CD14-positive monocyte (primary cell): ENCODE results near the gene DNAH10. TPM values are rescaled to one million over a fixed set of nuclear protein-coding genes. Genes with fewer than 3 reads are reported as not detected.

Experiments used
- DNase-seq, 3 donors: peaks; one replicate each; pipeline ENCODE4 v3.0.0-alpha.2; 2011 to 2022
- H2AFZ ChIP-seq: 2 replicates; pipeline ENCODE4 v1.6.0; 2012; ENCODE audit warnings: mild to moderate bottlenecking, low read depth, low read length, inconsistent platforms; ENCODE audit not compliant: insufficient read depth, poor library complexity, severe bottlenecking
- H3K27ac ChIP-seq, 2 donors: 1 replicate in 1 of 2; 2 replicates in 1 of 2; pipeline ENCODE4 v1.5.1; 2012 to 2013; ENCODE audit warnings: low read length in 2 of 2, control low read depth in 1 of 2, inconsistent platforms in 1 of 2, low read depth in 1 of 2, mild to moderate bottlenecking in 1 of 2
- H3K27me3 ChIP-seq, 2 donors: one replicate each; pipeline versions ENCODE4 v1.6.0 to v1.6.1; 2011 to 2013; ENCODE audit warnings: low read length in 2 of 2; ENCODE audit not compliant: control insufficient read depth in 2 of 2, insufficient read depth in 2 of 2
- H3K36me3 ChIP-seq, 2 donors: replicated peaks in 1 of 2; 1 replicate in 1 of 2; 2 replicates in 1 of 2; pipeline versions ENCODE4 v1.5.1 to v1.6.1; 2012 to 2013; ENCODE audit warnings: low read length in 2 of 2, control low read depth in 1 of 2, inconsistent platforms in 1 of 2, mild to moderate bottlenecking in 1 of 2; ENCODE audit not compliant: insufficient read depth in 2 of 2, control insufficient read depth in 1 of 2
- H3K4me1 ChIP-seq, 2 donors: 1 replicate in 1 of 2; 2 replicates in 1 of 2; pipeline versions ENCODE4 v1.5.1 to v1.6.1; 2012 to 2013; ENCODE audit warnings: low read length in 2 of 2, control low read depth in 1 of 2, inconsistent platforms in 1 of 2, mild to moderate bottlenecking in 1 of 2, moderate library complexity in 1 of 2; ENCODE audit not compliant: insufficient read depth in 2 of 2, control insufficient read depth in 1 of 2
- H3K4me2 ChIP-seq: replicated peaks from 2 replicates; pipeline ENCODE3; 2012; ENCODE audit warnings: low read length, moderate library complexity, mild to moderate bottlenecking; ENCODE audit not compliant: poor library complexity, severe bottlenecking; ENCODE audit errors: extremely low read depth
- H3K4me3 ChIP-seq, 3 experiments: fragments of 200-600 bp in 1 of 3; sonication (generic) in 1 of 3; replicated peaks in 1 of 3; 1 replicate in 2 of 3; 2 replicates in 1 of 3; pipeline ENCODE4 v1.5.1; 2011 to 2013; ENCODE audit warnings: low read length in 3 of 3, mild to moderate bottlenecking in 3 of 3, control low read depth in 2 of 3, low read depth in 2 of 3, inconsistent platforms in 1 of 3, moderate library complexity in 1 of 3
- H3K79me2 ChIP-seq: 2 replicates; pipeline ENCODE4 v1.6.0; 2012; ENCODE audit warnings: mild to moderate bottlenecking, control low read depth, inconsistent platforms, low read length, moderate library complexity; ENCODE audit not compliant: insufficient read depth
- H3K9ac ChIP-seq: 2 replicates; pipeline ENCODE4 v1.6.0; 2017; ENCODE audit warnings: low read length, mild to moderate bottlenecking; ENCODE audit not compliant: insufficient read depth, poor library complexity, severe bottlenecking
- H3K9me3 ChIP-seq, 2 donors: replicated peaks in 1 of 2; 1 replicate in 1 of 2; 2 replicates in 1 of 2; pipeline versions ENCODE4 v1.5.1 to v1.6.1; 2012 to 2013; ENCODE audit warnings: low read length in 2 of 2, control low read depth in 1 of 2; ENCODE audit not compliant: control insufficient read depth in 1 of 2, insufficient read depth in 1 of 2
- H4K20me1 ChIP-seq: 2 replicates; pipeline ENCODE4 v1.6.0; 2012; ENCODE audit warnings: mild to moderate bottlenecking, low read length, control low read depth, moderate library complexity; ENCODE audit not compliant: insufficient read depth
- H3K27ac Mint-ChIP-seq, 7 donors: one replicate each; pipeline ENCODE4 v1.8.0; 2020; ENCODE audit warnings: mild to moderate bottlenecking in 7 of 7, mixed read lengths in 7 of 7, moderate library complexity in 6 of 7, inconsistent platforms in 2 of 7
- H3K27me3 Mint-ChIP-seq, 3 donors: one replicate each; pipeline ENCODE4 v1.8.0; 2021 to 2022; ENCODE audit warnings: low read depth in 3 of 3, mild to moderate bottlenecking in 3 of 3, mixed read lengths in 3 of 3, moderate library complexity in 3 of 3, inconsistent platforms in 1 of 3
- H3K36me3 Mint-ChIP-seq, 2 donors: one replicate each; pipeline ENCODE4 v1.8.0; 2020; ENCODE audit warnings: mixed read lengths in 2 of 2, inconsistent platforms in 1 of 2, mild to moderate bottlenecking in 1 of 2
- H3K4me1 Mint-ChIP-seq: one replicate; pipeline ENCODE4 v1.8.0; 2020; ENCODE audit warnings: mild to moderate bottlenecking, mixed read lengths
- H3K4me3 Mint-ChIP-seq, 2 donors: one replicate each; pipeline ENCODE4 v1.8.0; 2020; ENCODE audit warnings: mild to moderate bottlenecking in 2 of 2, mixed read lengths in 2 of 2, moderate library complexity in 1 of 2
- H3K9me3 Mint-ChIP-seq, 7 donors: one replicate each; pipeline ENCODE4 v1.8.0; 2020 to 2022; ENCODE audit warnings: mixed read lengths in 7 of 7, mild to moderate bottlenecking in 6 of 7, moderate library complexity in 6 of 7, inconsistent platforms in 2 of 7
- WGBS: methylation state at CpG from one replicate; pipeline ENCODE4 v1.1.5; 2013; ENCODE audit warnings: missing lambda C conversion rate; ENCODE audit not compliant: insufficient coverage; 5-methylcytosine and 5-hydroxymethylcytosine counted together
- intact Hi-C, 2 donors: fragments of 100-400 bp; cut with micrococcal nuclease; formaldehyde crosslinking; loops; one replicate each; pipeline versions ENCODE4 v1.15.0 to v1.15.1; 2023
- polyA plus RNA-seq, 3 donors: library from polyadenylated mRNA; depleted of rRNA in 1 of 3; unstranded in 2 of 3; stranded (reverse) in 1 of 3; fragments of 300-500 nt in 2 of 3; fragments of >200 nt in 1 of 3; fragmentation: Illumina TruSeq in 2 of 3; gene quantifications; 1 replicate in 2 of 3; 2 replicates in 1 of 3; pipeline ENCODE4 v1.2.3, GENCODE V29; 2012 to 2021
- TF ChIP-seq, protein P1 (sequence below): fragments of 200-600 bp; IDR thresholded peaks from one replicate; pipeline ENCODE4 v1.8.0; 2022; ENCODE audit warnings: antibody characterized with exemption, mild to moderate bottlenecking

DNAH10 gene
- polyA plus RNA-seq, 3 donors = not detected

DNA sequence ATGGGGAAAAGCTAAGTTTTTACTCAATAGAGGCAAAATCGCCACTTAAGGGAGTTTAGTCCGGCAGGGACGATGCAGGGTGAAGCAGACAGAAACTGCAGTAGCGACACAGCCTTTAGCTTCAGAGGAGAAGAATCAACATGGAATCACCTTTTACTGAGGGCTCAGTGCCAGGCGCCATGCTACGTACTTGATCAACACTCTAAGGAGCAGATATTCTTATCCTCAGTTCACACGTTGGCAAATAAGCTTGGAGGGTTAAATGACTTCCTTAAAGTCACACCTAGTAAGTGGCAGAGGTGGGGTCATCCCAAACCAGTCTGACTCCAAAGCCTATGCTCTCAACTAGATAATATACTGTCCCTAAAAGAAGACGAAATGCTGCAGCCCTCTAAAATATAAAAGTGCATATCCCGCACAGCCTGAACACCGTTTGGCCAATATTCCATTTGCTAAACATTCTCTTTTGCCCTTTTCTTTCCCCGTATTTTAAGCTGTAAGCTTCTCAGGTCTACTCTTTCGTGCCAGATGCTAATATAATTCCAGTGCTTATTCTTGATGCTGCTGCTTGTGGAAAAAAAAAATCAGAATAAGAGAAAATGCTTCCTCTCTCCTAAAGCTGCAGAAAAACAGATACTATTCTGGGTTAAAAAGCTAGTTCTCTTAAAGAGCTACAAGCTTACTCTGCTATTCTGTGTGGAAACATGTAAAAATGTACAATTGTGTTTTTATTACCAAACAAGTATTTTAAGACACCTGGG is 199.7 kb downstream of the DNAH10 start:
- H3K79me2 ChIP-seq = no peaks in the 10 kb centered on the region
- H3K36me3 Mint-ChIP-seq = peaks cover 0 to 3% of the 10 kb centered on the region in 2 donors
- H3K9me3 Mint-ChIP-seq = no peaks in the 10 kb centered on the region
- no peak overlapping the region for H3K4me3 Mint-ChIP-seq
- H3K27ac ChIP-seq = no peak overlapping the region
- no peak for DNase-seq
- H3K4me1 Mint-ChIP-seq = no peaks in the 10 kb centered on the region
- TF ChIP-seq, protein P1, sequence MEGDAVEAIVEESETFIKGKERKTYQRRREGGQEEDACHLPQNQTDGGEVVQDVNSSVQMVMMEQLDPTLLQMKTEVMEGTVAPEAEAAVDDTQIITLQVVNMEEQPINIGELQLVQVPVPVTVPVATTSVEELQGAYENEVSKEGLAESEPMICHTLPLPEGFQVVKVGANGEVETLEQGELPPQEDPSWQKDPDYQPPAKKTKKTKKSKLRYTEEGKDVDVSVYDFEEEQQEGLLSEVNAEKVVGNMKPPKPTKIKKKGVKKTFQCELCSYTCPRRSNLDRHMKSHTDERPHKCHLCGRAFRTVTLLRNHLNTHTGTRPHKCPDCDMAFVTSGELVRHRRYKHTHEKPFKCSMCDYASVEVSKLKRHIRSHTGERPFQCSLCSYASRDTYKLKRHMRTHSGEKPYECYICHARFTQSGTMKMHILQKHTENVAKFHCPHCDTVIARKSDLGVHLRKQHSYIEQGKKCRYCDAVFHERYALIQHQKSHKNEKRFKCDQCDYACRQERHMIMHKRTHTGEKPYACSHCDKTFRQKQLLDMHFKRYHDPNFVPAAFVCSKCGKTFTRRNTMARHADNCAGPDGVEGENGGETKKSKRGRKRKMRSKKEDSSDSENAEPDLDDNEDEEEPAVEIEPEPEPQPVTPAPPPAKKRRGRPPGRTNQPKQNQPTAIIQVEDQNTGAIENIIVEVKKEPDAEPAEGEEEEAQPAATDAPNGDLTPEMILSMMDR = no peak
- no peaks in the 10 kb centered on the region for H3K36me3 ChIP-seq
- no peak overlapping the region for H3K4me3 ChIP-seq
- intact Hi-C loops = no loop called here
- H4K20me1 ChIP-seq = no peaks in the 10 kb centered on the region
- H3K4me1 ChIP-seq = no peaks in the 10 kb centered on the region
- H3K4me2 ChIP-seq = no peak overlapping the region
- no peaks in the 10 kb centered on the region for H3K27me3 ChIP-seq
- H3K9me3 ChIP-seq = no peaks in the 10 kb centered on the region
- H2AFZ ChIP-seq = no peak overlapping the region
- 96% methylated on average over 8 of the region's 12 CpGs for WGBS
- no peak overlapping the region for H3K27ac Mint-ChIP-seq
- no peak overlapping the region for H3K9ac ChIP-seq
- no peaks in the 10 kb centered on the region for H3K27me3 Mint-ChIP-seq

DNA sequence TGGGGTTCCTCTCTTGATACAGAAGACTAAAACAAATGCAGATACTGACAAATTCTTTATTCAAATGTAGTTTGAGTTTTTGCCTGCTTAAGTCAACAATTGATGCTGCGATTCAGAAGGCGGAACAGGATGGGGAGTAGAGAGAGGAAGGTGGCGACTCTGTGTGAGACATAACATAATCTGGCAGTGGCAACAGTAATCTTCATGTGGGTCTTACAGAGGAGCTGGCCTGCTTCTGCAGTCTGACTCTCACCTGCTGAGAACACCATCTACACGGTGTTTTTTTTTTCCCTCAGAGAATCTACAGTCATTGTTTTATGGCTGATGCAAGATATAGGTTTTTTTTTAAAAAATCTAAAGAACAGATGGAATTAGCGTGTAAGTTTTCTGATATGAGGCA is 200.4 kb downstream of the DNAH10 start:
- Mint-ChIP-seq H3K36me3 (peaks cover 0 to 3% of the 10 kb centered on the region in 2 donors), H3K9me3 (no peaks in the 10 kb centered on the region), H3K27me3 (no peaks in the 10 kb centered on the region), H3K4me1 (no peaks in the 10 kb centered on the region), H3K4me3 (no peak overlapping the region), H3K27ac (no peak overlapping the region)
- Histone ChIP-seq H3K4me1 (no peaks in the 10 kb centered on the region), H3K4me2 (no peak overlapping the region), H2AFZ (no peak overlapping the region), H3K27me3 (no peaks in the 10 kb centered on the region), H4K20me1 (no peaks in the 10 kb centered on the region), H3K36me3 (no peaks in the 10 kb centered on the region), H3K9me3 (no peaks in the 10 kb centered on the region), H3K4me3 (no peak overlapping the region), H3K27ac (no peak overlapping the region), H3K79me2 (no peaks in the 10 kb centered on the region), H3K9ac (no peak overlapping the region)
- intact Hi-C loops = no loop called here
- DNase-seq = no peak
- WGBS = 97% methylated on average over 4 of the region's 5 CpGs
- TF ChIP-seq, protein P1 = no peak
